Renal cortex interstitium (tissue), 11 donors: ENCODE data around the gene PABPC3. TPM values are rescaled to one million over a fixed set of nuclear protein-coding genes. Genes with fewer than 3 reads are reported as not detected.

Experiments
- DNase-seq, 11 donors: peaks; one replicate each; pipeline ENCODE4 v3.0.0-alpha.2; 2013; ENCODE audit warnings: low read depth in 9 of 11, low spot score in 4 of 11; ENCODE audit errors: extremely low read depth in 1 of 11
- polyA plus RNA-seq, 3 donors: library from polyadenylated mRNA; unstranded; fragments of 120-200 nt; gene quantifications; one replicate each; pipeline ENCODE4 v1.2.1, GENCODE V29; 2013; ENCODE audit not compliant: insufficient read length in 3 of 3

The PABPC3 gene
- polyA plus RNA-seq, 3 donors: 1.2 to 1.7 (median 1.3) TPM

GRCh38 chr13:25097426-25097825, 1.5 kb downstream of the PABPC3 start:
- no peak for DNase-seq

GRCh38 chr13:25103711-25104110, 7.8 kb downstream of the PABPC3 start:
- no peak for DNase-seq

GRCh38 chr13:25109341-25109740, 13.4 kb downstream of the PABPC3 start:
- DNase-seq: no peak

- DNase-seq: no peak
These were observed 15.1 kb downstream of the PABPC3 start for GRCh38 chr13:25110956-25111584.

- DNase-seq: no peak
These were observed 15.6 kb downstream of the PABPC3 start for GRCh38 chr13:25111585-25111956.

- no peak for DNase-seq
These were observed 16.8 kb downstream of the PABPC3 start for GRCh38 chr13:25112695-25113255.

GRCh38 chr13:25114220-25114619, 18.3 kb downstream of the PABPC3 start:
- DNase-seq: peak; percentile 59 to 84 (median 67)

- no peak for DNase-seq
These were observed 20.1 kb downstream of the PABPC3 start for GRCh38 chr13:25116044-25116443.

GRCh38 chr13:25117312-25117711, 21.4 kb downstream of the PABPC3 start:
- DNase-seq: no peak

GRCh38 chr13:25118378-25118905, 22.5 kb downstream of the PABPC3 start:
- no peak for DNase-seq

GRCh38 chr13:25130944-25131343, 35.0 kb downstream of the PABPC3 start:
- DNase-seq: no peak

GRCh38 chr13:25131881-25132420, 36.0 kb downstream of the PABPC3 start:
- no peak for DNase-seq

- no peak for DNase-seq
These were observed 36.9 kb downstream of the PABPC3 start for GRCh38 chr13:25132751-25133390.

- DNase-seq: no peak
These were observed 40.0 kb downstream of the PABPC3 start for GRCh38 chr13:25135896-25136295.

GRCh38 chr13:25136880-25137787, 41.2 kb downstream of the PABPC3 start:
- no peak for DNase-seq

- no peak for DNase-seq
These were observed 41.8 kb downstream of the PABPC3 start for GRCh38 chr13:25137788-25138115.

GRCh38 chr13:25141042-25141441, 45.1 kb downstream of the PABPC3 start:
- DNase-seq: no peak

GRCh38 chr13:25143706-25144105, 47.8 kb downstream of the PABPC3 start:
- no peak for DNase-seq

- no peak for DNase-seq
These were observed 51.9 kb downstream of the PABPC3 start for GRCh38 chr13:25147638-25148401.
